ENCODE results near the gene MYO1E.
"Not testable (repeated sequence)": the region's sequence is repeated elsewhere in the genome, so short reads cannot be mapped to it uniquely, and the experiment has no call there.

Gene MYO1E

GRCh38 chr15:59289574-59289973 lies 83.1 kb downstream of the MYO1E start:
- DNase-seq, result no peak

- no peak for DNase-seq
Observed at GRCh38 chr15:59283717-59284391, 88.8 kb downstream of the MYO1E start.

- DNase-seq, result no peak
Observed at GRCh38 chr15:59282515-59283337, 89.9 kb downstream of the MYO1E start.

DNA sequence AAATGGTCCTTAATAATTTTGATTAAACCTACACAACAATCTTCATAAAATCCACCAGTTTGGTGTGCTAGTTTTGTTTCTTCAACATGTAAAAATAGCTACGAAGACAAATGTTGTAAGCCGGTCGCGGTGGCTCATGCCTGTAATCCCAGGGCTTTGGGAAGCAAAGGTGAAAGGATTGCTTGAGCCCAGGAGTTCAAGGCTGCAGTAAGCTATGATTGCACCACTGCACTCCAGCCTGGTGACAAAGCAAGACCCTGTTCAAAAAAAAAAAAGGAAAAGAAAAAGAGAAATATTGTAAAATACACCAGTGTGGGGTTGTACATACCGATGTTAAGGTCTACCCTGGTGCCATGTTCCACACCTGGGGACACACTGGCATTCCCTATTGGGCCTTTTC lies 91.0 kb downstream of the MYO1E start:
- no peak for DNase-seq

- DNase-seq, result no peak
Observed at GRCh38 chr15:59280855-59281254, 91.8 kb downstream of the MYO1E start.

DNA sequence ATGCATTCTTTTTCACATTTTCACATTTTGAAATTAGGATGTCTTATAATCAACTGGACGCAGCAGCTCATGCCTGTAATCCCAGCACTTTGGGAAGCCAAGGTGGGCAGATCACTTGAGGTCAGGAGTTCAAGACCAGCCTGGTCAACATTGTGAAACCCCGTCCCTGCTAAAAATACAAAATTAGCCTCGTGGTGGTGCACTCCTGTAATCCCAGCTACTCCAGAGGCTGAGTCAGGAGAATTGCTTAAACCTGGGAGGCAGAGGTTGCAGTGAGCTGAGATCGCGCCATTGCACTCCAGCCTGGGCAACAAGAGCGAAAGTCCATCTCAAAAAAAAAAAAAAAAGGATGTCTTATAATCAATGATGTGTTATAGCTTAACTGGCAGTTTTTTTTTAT lies 92.4 kb downstream of the MYO1E start:
- DNase-seq, result not testable (repeated sequence)

DNA sequence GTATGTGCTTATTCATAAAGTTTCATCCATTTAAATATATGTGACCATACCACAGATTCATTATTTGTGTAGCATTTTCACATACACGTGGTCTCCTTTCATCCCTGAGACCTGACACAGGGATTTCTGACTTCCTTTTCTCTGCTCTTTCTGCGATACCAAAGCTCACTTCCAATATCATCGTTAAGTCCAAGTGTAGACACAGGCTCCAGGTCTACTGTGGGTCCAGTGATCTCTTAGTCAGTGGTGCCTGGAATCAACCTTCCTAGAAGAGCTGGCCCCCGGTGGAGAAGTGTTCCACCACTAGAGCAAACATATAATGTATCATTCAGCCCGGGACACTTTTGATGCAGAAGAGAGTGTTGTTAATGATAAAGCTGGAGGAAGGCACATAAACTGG lies 93.6 kb downstream of the MYO1E start:
- no peak for DNase-seq

DNA sequence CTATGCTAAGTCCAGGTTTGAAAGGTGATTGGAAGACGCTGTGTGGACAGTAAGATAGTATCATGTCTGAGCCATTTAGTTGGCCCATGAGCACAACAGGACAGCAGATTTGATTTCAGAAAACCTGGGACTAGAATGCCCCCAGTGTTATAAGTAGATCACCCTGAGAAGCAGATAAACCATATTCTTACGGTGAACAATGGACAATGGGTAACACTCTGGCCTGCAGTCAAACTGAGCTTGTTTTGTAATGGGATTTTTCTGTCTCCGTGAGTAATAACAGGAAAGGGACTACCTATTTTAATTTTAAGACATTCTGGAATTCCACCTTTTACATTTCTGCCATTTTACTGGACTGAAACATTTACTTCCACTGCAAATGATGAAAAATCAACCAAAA lies 94.6 kb downstream of the MYO1E start:
- DNase-seq, result no peak

GRCh38 chr15:59276225-59277178 lies 96.2 kb downstream of the MYO1E start:
- no peak for DNase-seq

GRCh38 chr15:59274126-59274970 lies 98.3 kb downstream of the MYO1E start:
- DNase-seq, result no peak

GRCh38 chr15:59273234-59273633 lies 99.4 kb downstream of the MYO1E start:
- no peak for DNase-seq

DNA sequence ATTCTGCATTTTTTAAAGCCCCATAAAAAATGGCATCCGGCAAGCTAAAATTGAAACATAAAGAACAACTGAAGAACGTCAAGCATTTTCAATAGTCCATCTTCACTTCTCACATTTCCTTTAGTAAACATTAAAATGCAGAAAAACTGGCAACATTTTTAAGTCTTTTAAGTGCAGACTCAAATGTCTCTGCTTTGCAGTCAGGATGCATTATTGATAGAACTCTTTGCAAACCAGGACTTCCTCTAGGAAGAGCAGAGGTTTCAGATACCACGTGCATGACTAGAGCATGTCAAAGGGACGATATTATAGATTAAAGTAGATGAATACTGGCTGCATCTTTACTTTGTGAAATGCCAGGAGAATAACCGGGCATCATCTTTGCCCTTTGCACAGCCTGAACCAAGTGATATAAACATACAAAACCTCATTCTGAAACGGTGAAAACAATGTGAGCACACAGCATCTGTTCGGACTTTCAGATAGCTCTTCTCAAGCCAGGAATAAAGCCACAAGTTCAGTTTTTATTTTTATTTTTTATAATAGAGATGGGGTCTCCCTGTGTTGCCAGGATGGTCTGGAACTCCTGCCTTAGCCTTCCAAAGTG lies 101.0 kb downstream of the MYO1E start:
- no peak for DNase-seq

- DNase-seq, result no peak
Observed at GRCh38 chr15:59268852-59269407, 103.7 kb downstream of the MYO1E start.

- DNase-seq, result no peak
Observed at GRCh38 chr15:59268168-59268851, 104.4 kb downstream of the MYO1E start.

DNA sequence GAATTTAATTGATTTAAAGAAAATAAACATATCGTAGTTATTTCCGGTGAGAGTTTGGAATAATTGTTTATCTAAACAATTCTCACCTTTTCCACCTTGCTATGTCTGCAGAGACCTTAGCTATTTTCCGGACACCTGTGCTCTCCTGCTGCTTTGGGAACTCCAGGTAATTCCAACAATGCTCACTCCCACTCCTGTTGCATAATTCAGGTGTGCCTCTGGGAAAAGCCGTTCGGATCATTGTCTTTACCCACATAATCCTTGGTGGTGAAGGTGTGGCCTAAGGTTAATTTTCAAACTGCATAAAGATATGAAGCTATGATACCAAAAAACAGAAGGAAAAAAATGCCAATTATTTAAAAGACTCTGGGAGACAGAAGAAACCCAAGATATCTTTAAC lies 106.6 kb downstream of the MYO1E start:
- DNase-seq, result no peak

DNA sequence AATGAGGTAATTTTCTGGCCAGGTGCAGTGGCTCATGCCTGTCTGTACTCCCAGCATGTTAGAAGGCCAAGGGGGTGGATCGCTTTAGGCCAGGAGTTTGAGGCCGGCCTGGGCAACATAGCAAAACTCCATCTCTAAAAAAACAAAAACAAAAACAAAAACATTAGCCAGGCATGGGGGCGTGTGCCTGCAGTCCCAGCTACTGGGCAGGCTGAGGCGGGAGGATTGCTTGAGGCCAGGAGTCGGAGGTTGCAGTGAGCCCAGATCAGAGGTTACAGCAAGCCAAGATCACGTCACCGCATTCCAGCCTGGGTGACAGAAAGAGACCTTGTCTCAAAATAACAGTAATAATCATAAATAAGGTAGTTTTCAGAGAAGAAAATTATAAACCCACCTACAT lies 110.4 kb downstream of the MYO1E start:
- DNase-seq, result no peak

GRCh38 chr15:59260090-59260489 lies 112.6 kb downstream of the MYO1E start:
- DNase-seq, result no peak

DNA sequence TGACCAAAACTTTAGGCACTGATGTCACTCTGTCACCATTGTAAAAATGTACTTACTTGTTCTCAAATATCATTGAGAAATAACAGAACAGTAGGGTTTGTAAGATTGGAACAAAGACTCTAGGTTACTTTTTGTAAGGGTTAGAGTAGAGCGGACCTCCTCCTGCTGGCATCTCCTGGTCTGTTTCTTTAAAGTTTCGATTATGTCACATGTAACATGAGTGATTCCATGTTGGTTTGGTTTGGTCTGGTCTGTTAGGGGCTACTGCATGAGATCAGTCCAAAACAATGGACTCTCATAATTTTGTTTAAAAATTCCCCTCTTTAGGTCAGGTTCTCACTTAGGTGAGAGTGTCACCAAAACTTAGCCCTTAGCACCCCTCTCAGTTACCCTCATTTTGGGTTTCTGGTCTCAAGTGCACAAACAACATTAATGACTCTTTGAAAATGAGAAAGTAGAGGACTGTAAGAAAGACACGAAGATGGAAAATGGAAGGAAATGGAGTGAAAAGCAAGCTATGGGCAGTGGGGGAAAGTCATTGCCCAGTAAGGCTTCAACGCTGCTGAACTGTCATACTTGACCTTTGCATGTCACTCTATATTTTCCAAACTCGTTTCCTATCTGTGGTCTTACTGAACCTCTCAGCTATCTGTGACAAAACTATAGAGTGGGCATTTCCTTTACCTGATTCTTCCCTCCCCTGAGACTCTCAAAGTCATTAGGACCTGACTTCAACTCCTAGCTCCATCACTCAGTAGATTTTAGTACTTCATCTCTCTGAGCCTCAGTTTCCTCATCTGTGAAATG lies 113.3 kb downstream of the MYO1E start:
- no peak for DNase-seq

GRCh38 chr15:59258317-59258716 lies 114.4 kb downstream of the MYO1E start:
- DNase-seq, result no peak

- DNase-seq, result no peak
Observed at GRCh38 chr15:59257140-59257539, 115.5 kb downstream of the MYO1E start.

All from stimulated activated CD4-positive, alpha-beta T cell treated with anti-CD3 and anti-CD28 coated beads, Interleukin-4, amount 100 ng/mL, for 24 hours (primary cell).